Measurements from ENCODE around the gene RER1. TPM values are rescaled to one million over a fixed set of nuclear protein-coding genes. Genes with fewer than 3 reads are reported as not detected.

RER1 gene
- total RNA-seq, 2 donors from 2014 or later, result 120 to 180 TPM

DNA sequence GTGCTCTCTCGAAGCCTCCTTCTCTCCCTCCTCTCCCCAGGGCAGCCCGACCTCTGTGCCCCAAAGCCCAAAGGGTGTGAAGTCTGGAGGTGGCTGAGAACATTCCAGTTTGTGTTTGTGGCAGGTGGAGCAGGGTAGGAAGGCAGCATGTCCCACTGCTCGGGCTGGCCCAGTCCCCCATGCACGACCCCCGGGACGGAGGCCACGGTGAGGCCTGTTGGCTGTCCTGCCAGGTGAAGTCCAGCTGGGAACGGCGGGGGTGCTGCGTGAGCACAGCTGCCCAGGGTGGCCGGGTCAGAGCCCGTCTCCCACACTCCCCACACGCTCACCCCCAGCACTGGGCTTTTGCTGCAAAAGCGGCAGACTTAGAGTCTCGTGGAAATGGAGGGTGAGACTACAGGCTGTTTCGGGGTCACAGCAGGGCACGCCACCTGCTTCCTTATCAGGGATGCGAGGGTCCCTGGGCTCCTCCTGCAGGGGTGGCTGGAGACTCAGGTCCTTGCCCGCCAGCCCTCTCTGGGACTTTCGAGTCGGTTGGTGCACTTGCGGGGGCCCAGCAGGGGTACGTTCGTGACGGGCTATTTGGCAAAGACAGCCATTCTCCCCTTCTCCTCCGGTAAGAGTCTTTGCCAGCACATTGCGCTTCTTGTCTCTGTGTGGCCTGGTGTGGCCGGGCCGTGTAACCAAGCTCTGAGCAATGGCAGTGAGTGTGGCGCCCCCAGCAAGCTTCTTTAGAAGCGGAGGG lies 40.6 kb upstream of the RER1 start:
- Mint-ChIP-seq H3K27me3 (no peaks in the 10 kb centered on the region), H3K4me3 (no peak overlapping the region), H3K4me1 (no peaks in the 10 kb centered on the region), H3K9me3 (no peaks in the 10 kb centered on the region), H3K36me3 (ENCODE audit: low read depth) (no peaks in the 10 kb centered on the region), H3K27ac (no peak overlapping the region)
- ATAC-seq (replicated peaks), result no peak

- Mint-ChIP-seq H3K4me1 (no peaks in the 10 kb centered on the region), H3K27me3 (no peaks in the 10 kb centered on the region), H3K27ac (no peak overlapping the region), H3K36me3 (ENCODE audit: low read depth) (no peaks in the 10 kb centered on the region), H3K4me3 (no peak overlapping the region), H3K9me3 (no peaks in the 10 kb centered on the region)
- ATAC-seq (replicated peaks), result no peak
These were observed 39.9 kb upstream of the RER1 start for GRCh38 chr1:2351723-2352122.

DNA sequence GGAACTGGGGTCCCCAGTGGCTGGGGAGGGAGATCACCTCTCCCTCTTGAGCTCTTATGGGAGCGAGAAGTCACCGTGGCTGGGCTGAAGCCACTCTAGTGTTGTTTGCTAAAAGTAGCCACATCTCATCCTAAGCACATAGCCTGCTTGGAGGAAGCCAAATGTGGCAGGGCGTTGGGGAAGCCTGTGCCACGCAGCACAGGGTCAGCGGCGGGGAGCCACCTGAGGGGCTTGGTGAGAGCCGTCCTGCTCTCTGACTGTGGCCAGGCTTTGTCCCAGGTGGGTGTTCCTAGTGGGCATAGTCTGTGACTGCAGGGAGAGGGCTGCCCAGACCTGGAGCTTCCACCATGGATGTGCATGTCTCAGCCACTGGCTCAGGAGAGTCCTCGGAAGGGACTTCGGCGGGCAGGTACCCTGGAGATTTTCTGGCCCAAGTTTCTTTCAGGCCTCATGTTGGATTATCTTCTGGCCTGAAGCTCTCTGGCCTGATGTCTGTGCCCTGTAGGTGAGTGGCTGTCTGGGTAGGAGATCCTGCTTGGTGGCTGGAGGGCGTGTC lies 39.2 kb upstream of the RER1 start:
- Mint-ChIP-seq H3K4me3 (no peak overlapping the region), H3K4me1 (no peaks in the 10 kb centered on the region), H3K27me3 (no peaks in the 10 kb centered on the region), H3K36me3 (ENCODE audit: low read depth) (no peaks in the 10 kb centered on the region), H3K9me3 (no peaks in the 10 kb centered on the region), H3K27ac (no peak overlapping the region)
- ATAC-seq (replicated peaks), result no peak

DNA sequence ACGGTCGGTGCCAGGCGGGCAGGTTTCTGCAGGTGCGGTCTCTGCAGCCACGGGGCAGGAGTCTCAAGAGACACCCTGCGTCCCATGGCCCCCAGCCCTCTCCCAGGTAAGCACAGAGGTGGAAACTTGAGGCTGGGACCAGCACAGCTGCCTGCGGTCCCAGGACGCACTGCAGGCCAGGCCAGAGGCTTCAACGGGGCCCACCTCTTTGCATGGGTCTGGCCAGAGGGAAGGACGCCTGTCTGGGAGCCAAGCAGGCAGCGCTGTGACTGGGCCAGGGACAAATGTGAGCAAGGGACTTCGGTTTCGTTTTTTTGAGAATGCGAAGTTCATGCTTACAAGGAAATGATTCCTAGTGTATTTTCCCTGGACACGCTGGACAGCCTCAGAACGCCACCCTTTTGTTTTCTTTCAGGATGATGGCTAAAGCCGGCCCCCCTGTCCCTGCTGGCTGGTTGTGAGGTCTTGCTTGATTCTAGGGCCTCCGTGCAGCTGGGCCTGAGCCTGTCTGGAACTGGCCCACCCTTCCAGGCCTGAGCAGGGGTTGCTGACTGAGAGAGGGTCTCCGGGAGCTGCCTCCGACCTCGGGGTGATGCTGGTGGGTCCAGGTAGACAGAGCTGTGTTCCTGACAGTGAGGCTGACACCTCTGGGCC lies 38.6 kb upstream of the RER1 start:
- H3K4me3 Mint-ChIP-seq, result no peak overlapping the region

DNA sequence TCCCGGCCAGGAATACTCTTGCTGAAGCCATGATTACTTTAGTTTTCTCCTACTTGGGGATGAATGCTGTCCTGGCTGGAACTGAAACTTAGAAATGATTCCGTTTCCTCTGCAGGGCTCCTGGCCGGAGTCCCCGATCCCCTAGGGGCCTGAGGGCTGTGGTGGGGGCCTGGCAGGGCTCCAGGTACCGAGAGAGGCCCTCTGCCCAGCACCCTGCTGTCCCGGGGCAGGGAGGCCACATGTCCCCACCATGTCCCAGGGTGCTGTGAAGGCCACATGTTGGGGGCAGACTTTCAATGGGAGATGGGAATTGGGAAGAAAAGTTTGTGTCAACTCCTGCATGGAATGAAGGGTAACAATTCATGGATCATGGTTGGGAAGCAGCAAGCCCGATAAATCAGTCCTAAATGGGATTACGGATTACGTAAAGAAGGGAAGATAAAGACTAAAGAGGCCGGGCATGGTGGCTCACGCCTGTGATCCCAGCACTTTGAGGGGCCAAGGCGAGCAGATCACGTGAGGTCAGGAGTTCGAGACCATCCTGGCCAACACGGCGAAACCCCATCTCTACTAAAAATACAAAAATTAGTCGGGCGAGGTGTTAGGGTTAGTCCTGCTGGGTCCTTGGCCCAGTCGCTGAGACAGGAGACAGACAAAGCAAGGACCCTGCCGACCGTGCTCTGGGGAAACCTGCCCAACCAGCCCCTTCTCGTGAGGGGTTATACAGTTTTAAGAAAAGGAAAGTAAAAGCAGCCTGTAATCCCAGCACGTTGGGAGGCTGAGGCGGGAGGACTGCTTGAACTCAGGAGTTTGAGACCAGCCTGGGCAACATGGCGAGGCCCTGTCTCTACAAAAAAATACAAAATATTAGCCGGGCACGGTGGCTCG lies 37.8 kb upstream of the RER1 start:
- H3K4me1 Mint-ChIP-seq, result no peaks in the 10 kb centered on the region
- no peak overlapping the region for H3K27ac Mint-ChIP-seq
- no peak for ATAC-seq (replicated peaks)
- no peaks in the 10 kb centered on the region for H3K27me3 Mint-ChIP-seq
- H3K36me3 Mint-ChIP-seq (ENCODE audit: low read depth), result no peaks in the 10 kb centered on the region
- no peak overlapping the region for H3K4me3 Mint-ChIP-seq
- H3K9me3 Mint-ChIP-seq, result no peaks in the 10 kb centered on the region

More for the DNA sequence above, 38.6 kb upstream of the RER1 start:
- Mint-ChIP-seq H3K4me1 (no peaks in the 10 kb centered on the region), H3K27me3 (no peaks in the 10 kb centered on the region), H3K36me3 (ENCODE audit: low read depth) (no peaks in the 10 kb centered on the region), H3K27ac (no peak overlapping the region), H3K9me3 (no peaks in the 10 kb centered on the region)
- no peak for ATAC-seq (replicated peaks)

DNA sequence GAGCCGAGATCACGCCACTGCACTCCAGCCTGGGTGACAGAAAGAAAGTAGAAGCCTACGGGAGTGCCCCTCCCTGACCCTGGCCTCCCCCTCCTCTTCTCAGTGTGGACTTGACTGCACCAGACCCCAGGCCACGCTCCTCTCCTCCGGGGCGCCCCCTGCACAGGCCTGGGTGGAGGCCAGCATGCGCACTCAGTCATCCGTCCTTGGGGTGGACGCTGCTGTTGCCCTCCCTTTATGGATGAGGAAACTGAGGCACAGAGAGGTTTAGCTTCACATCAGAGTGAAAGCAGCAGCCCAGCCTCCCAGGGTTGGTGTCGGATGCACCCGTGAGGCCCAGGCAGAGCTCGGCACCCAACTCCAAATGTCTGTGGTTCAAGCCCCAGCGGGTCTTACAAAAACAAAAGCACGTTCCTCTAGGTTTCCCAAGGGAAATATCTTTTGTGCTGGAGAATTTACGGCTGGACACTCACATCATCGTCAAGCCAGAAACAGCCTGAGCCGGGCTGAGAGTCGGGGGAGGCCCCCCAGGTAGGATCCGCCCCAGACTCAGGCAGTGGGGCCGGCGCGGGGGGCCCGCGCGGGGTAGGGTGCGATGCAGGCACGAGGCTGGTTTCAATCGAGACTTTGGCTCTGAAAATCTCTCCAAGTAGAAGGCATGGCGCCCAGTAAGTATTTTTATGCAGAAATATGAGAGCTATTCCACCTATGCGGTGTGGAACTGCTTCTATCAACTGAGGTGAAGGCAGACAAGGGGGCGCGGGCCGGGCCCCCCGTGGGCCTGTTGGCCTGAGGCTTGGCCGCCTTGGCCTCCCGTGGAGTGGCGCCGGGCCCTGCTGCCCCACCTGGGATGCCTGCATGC lies 36.9 kb upstream of the RER1 start:
- Mint-ChIP-seq H3K4me1 (no peaks in the 10 kb centered on the region), H3K27ac (no peak overlapping the region), H3K36me3 (ENCODE audit: low read depth) (no peaks in the 10 kb centered on the region), H3K4me3 (no peak overlapping the region), H3K9me3 (no peaks in the 10 kb centered on the region), H3K27me3 (no peaks in the 10 kb centered on the region)
- no peak for ATAC-seq (replicated peaks)

DNA sequence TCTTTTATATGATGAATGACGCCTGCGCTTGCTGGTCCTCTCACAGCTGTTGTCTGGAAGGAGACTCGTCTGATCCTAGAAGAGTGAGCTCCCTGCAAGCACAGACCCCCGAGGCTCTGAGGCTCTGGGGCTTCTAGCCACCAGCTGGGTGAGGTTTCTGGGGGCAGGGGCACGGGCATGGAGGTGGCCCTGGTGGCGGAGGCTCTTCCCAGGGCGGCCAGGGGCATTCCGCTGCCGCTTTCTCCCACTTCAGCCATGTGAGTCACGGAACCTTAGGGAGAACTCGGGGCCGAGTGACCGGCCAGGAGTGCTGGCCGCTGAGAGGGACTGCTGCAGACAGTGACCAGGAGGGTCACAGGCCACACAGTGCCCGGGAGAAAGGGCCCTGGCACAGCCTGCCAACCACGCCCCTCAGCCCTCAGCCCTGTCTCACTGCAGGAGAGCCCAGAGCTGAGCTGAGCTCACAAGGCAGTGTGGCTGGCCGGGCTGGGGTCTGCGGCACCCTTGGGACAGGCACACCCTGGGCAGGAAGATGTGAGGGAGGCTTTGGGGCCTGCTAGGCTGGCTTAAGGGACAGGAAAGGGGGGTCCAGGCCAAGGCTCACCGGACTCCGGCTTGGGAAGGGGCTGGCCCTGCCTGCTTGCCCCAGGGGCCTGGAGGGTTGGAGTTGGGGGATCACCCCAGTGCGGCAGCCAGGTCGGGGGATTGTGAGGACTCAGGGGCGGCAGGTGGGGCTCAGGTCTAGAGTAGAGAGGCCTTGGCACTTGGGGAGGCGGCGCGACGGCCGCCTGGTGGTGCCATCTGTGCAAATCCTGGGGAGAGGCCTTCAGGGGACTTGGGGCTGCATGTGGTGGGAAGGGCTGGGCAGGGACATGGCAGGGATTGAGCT lies 36.0 kb upstream of the RER1 start:
- Mint-ChIP-seq H3K27ac (no peak overlapping the region), H3K27me3 (no peaks in the 10 kb centered on the region), H3K9me3 (no peaks in the 10 kb centered on the region), H3K4me3 (no peak overlapping the region), H3K36me3 (ENCODE audit: low read depth) (no peaks in the 10 kb centered on the region), H3K4me1 (no peaks in the 10 kb centered on the region)
- no peak for ATAC-seq (replicated peaks)

GRCh38 chr1:2356401-2356800 lies 35.2 kb upstream of the RER1 start:
- no peak overlapping the region for H3K27ac Mint-ChIP-seq

DNA sequence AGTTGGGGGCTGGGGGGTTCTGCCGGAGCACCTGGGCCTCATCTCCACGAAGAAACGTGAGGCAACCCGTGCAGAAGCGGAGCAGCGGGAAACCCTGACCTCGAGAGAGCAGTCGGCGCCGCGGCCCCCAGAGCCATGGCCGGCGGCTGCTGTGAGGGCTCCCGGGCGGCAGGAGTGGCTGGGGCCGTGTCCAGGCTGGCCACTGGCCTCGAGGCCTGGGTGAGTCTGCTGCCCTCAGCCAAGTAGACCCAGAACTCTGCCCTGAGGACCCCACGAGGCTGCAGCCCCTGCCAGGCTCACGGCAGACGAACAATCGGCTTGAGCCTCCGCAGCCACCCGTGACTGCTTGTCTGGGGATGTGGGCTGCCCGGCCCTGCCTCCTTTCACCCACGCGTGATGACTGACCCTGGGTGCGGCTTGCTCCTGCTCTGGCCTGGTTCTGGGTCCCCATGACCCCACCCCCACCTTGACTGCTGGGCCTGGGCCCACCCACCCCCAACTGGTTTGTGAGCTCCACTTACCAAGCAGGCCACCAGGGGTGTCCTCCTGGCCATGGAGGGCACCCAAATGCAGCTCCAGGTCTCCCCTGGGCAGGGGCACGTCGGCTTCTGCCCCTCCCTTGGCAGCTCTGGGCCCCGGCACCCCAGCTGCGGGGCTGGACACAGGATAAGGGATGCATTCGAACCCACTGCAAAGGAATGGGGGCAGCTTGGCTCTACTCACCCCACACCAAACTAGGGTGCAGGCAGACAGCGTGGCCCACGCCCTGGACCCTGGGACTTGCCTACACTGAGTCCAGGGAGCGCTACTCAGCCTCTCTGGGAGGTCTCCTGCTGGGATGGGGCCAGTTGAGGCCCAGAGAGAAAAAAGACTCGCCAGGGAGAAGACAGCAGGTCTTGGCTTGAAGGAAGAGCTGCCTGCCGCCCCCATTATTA lies 34.5 kb upstream of the RER1 start:
- Mint-ChIP-seq H3K27ac (no peak overlapping the region), H3K27me3 (no peaks in the 10 kb centered on the region), H3K9me3 (no peaks in the 10 kb centered on the region), H3K4me3 (no peak overlapping the region), H3K4me1 (no peaks in the 10 kb centered on the region), H3K36me3 (ENCODE audit: low read depth) (no peaks in the 10 kb centered on the region)
- no peak for ATAC-seq (replicated peaks)

More at GRCh38 chr1:2356401-2356800, 35.2 kb upstream of the RER1 start:
- ATAC-seq (replicated peaks), result no peak
- no peaks in the 10 kb centered on the region for H3K4me1 Mint-ChIP-seq
- no peak overlapping the region for H3K4me3 Mint-ChIP-seq
- H3K36me3 Mint-ChIP-seq (ENCODE audit: low read depth), result no peaks in the 10 kb centered on the region
- H3K27me3 Mint-ChIP-seq, result no peaks in the 10 kb centered on the region
- no peaks in the 10 kb centered on the region for H3K9me3 Mint-ChIP-seq

DNA sequence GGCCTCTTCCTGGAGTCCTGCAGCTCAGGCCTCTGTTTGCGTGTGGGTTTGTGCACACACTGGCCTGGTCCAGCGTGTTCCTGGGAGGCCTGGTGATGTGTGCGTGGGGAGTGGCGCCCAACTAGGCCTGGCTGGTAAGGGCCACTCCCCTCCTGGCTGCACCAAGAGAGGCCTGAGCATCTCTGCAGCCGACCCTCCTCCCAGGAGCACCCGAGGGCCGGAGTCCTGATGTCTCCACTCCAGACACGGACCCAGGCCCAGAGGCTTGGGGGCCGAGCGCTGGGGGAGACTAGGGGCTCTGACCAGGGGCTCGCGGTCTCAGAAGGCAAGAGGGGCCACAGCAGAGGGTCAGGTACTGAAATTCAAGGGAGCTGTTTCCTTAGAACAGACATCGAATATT lies 33.6 kb upstream of the RER1 start:
- no peaks in the 10 kb centered on the region for H3K9me3 Mint-ChIP-seq
- no peak overlapping the region for H3K27ac Mint-ChIP-seq
- H3K27me3 Mint-ChIP-seq, result no peaks in the 10 kb centered on the region
- no peaks in the 10 kb centered on the region for H3K4me1 Mint-ChIP-seq
- H3K36me3 Mint-ChIP-seq (ENCODE audit: low read depth), result no peaks in the 10 kb centered on the region
- H3K4me3 Mint-ChIP-seq, result no peak overlapping the region
- no peak for ATAC-seq (replicated peaks)

- Mint-ChIP-seq H3K4me1 (no peaks in the 10 kb centered on the region), H3K9me3 (peaks cover 3% of the 10 kb centered on the region), H3K36me3 (ENCODE audit: low read depth) (no peaks in the 10 kb centered on the region), H3K27me3 (no peaks in the 10 kb centered on the region), H3K27ac (no peak overlapping the region), H3K4me3 (no peak overlapping the region)
- no peak for ATAC-seq (replicated peaks)
These were observed 32.7 kb upstream of the RER1 start for GRCh38 chr1:2358651-2359640.

Measured in activated T-helper 17 cell treated with anti-CD3 and anti-CD28 coated beads, Interleukin-2, amount 50 U/mL, for 72 hours (primary cell).